Left renal cortex interstitium (tissue), 4 donors: ENCODE data around the gene SHC4. TPM values are rescaled to one million over a fixed set of nuclear protein-coding genes. Genes with fewer than 3 reads are reported as not detected.
A peak's percentile ranks its signal among the peaks of the same experiment; 100 is the strongest.
"Not testable (repeated sequence)": the region's sequence is repeated elsewhere in the genome, so short reads cannot be mapped to it uniquely, and the experiment has no call there.

Experiments used
- DNase-seq, 4 donors: peaks; one replicate each; pipeline ENCODE4 v3.0.0-alpha.2; 2013; ENCODE audit warnings: low read depth in 4 of 4, low spot score in 2 of 4, missing footprints in 1 of 4
- polyA plus RNA-seq, 4 donors: library from polyadenylated mRNA; unstranded; fragments of 120-200 nt; gene quantifications; one replicate each; pipeline ENCODE4 v1.2.1, GENCODE V29; 2013; ENCODE audit not compliant: insufficient read length in 4 of 4

SHC4 gene
- polyA plus RNA-seq, 4 donors, result 2.3 to 3.2 (median 2.7) TPM

DNA sequence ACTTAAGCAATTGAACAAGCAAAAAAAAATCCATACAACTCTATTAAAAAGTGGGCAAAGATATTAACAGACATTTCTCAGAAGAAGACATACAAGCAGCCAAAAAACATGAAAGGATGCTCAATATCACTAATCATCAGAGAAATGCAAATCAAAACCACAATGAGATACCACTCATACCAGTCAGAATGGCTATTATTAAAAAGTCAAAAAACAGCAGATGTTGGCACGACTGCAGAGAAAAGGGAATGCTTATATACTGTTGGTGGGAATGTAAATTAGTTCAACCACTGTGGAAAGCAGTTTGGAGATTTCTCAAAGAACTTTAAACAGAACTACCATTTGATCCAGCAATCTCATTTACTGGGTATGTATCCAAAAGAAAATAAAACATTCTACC lies 7.2 kb upstream of the SHC4 start:
- not testable (repeated sequence) for DNase-seq

GRCh38 chr15:48968066-48968465 lies 4.3 kb upstream of the SHC4 start:
- no peak for DNase-seq

DNA sequence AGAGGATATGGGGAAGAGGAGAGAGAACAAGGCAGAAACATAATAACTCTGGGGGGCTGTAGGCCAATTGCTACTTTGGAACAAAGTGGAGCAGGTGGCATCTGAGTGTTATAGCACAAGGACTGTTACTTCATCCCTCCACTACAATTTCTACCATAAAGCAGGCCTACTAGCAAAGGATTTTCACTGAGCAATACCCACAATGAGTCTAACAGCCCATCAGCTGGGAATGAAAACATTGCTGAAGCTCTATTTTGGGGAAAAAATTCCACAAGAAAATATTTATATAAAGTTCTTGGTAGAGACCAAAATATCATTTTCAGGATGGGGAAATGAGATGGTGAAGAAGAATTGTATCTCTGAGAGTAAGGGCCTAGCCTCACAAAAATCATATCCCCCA lies 3.6 kb upstream of the SHC4 start:
- no peak for DNase-seq

DNA sequence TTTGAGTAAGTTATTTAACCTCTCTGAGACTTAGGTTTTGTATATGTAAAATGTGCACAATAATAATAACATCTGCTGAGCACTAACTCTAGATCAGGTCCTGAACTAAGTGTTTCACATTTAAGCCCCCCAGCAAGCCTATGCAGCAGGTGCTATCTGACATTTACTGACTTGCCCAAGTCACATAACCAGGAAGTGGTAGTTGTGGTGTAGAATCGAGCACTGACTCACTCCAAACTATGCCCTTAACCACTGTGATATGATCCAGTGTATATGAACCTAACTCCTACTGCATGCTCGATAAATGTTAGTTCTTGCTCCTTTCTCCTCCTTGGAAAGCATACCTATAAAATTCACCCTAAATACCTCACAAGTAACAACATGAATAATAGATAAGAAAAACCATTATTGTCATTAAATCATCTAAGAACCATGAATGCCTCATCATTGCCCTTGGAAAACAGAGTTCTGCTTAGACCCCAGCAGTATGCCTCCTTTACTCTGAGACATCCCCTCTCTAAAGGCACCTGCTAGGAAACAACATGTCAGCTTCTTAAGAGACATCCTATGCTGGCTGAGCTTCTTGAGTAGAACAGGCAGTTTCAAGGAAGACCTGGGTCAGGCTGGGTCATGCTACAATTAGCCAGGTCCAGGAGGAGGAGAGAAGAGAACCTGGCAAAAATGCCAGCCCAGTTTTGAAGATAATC lies 3.0 kb upstream of the SHC4 start:
- no peak for DNase-seq

DNA sequence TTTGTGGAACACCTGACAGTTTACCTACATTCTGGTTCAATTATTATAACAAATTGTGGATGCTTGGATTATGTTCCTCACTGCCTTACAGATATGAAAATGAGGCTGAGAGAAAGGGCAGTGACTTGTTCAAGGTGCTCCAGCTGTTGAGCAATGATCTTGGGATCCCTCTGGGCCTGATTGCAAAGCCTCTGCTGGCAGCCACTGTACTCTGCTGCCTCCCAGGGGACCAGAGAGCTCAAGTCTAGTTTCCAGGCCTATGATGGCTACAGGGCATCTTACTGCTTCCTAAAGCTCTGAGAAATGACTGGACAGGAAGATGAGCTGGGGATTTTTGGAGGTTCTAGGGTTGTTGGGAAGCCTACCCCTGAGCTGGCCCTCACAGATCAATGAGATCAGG lies 2.3 kb upstream of the SHC4 start:
- no peak for DNase-seq

- no peak for DNase-seq
These were observed 1.2 kb upstream of the SHC4 start for GRCh38 chr15:48964898-48965297.

- peak in 1 of 4 donors; percentile 57 for DNase-seq
These were observed 826 bp downstream of the SHC4 start for GRCh38 chr15:48962662-48963523.

GRCh38 chr15:48955967-48956366 lies 7.8 kb downstream of the SHC4 start:
- DNase-seq, result no peak

- DNase-seq, result no peak
These were observed 8.3 kb downstream of the SHC4 start for GRCh38 chr15:48955370-48955769.

- DNase-seq, result no peak
These were observed 9.2 kb downstream of the SHC4 start for GRCh38 chr15:48954538-48954937.

- no peak for DNase-seq
These were observed 16.9 kb downstream of the SHC4 start for GRCh38 chr15:48946840-48947187.

GRCh38 chr15:48946074-48946839 lies 17.5 kb downstream of the SHC4 start:
- DNase-seq, result no peak

- no peak for DNase-seq
These were observed 18.3 kb downstream of the SHC4 start for GRCh38 chr15:48945386-48945785.

DNA sequence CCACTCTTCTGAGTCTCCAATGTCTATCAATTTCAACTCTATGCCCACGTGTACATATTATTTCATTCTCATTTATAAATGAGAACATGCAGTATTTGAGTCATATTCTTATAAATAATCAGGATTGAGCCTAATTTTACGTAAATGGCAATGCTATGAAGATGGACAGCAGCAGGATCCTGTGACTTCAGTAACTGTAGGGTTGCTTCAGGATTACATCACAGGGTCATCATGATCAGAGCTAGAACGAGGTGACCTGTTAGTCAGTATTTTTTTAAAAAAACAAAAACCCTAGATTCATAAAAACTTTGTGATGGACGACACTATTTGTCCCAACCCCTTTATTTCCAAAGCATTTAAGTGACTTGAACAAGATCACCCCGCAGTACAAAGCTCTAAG lies 21.8 kb downstream of the SHC4 start:
- DNase-seq, result no peak

- no peak for DNase-seq
These were observed 23.2 kb downstream of the SHC4 start for GRCh38 chr15:48940508-48940907.

DNA sequence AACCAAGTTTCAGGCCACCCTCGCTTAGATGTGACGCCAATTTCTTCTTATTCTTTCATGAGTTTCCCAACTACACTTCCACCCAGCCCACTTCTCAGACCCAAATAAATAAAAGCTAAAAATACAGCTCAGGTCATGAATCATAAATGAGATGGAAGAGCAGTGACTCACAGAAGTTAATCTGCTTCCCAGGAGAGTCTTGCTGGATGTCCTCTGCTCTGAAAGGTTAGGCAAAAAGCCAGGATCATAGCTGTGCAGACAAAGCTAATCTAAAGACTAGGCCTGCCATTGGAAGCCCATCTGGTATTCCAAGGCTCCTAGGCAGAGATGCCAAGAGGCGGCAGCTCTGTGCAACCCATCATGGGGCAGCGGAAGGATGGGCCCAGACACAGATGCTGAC lies 24.1 kb downstream of the SHC4 start:
- DNase-seq, result no peak

- DNase-seq, result no peak
These were observed 25.8 kb downstream of the SHC4 start for GRCh38 chr15:48937886-48938285.

GRCh38 chr15:48936666-48937065 lies 27.1 kb downstream of the SHC4 start:
- no peak for DNase-seq

GRCh38 chr15:48935236-48935635 lies 28.5 kb downstream of the SHC4 start:
- DNase-seq, result no peak

GRCh38 chr15:48930735-48931134 lies 33.0 kb downstream of the SHC4 start:
- DNase-seq, result no peak

GRCh38 chr15:48929661-48930060 lies 34.1 kb downstream of the SHC4 start:
- DNase-seq, result no peak
